Subcutaneous adipose tissue (tissue), 4 donors: ENCODE measurements around the gene ATP8A2. TPM values are rescaled to one million over a fixed set of nuclear protein-coding genes. Genes with fewer than 3 reads are reported as not detected.

Source experiments
- CTCF ChIP-seq: fragments of 450-650 bp; IDR thresholded peaks from one replicate; pipeline ENCODE4 v1.5.1; 2016; ENCODE audit warnings: low read depth, mild to moderate bottlenecking, control low read depth, antibody characterized with exemption, moderate library complexity
- total RNA-seq, 4 donors: library from RNA; depleted of rRNA; stranded (reverse); fragments of >200 nt; gene quantifications; one replicate each; pipeline ENCODE4 v1.1.0, GENCODE V29; 2016

ATP8A2 gene
- total RNA-seq, 4 donors from 2014 or later: under 0.01 to 0.17 TPM; not detected in 2

- TF ChIP-seq CTCF: no peak
Measured at GRCh38 chr13:25908366-25908765, 536.6 kb downstream of the ATP8A2 start.

GRCh38 chr13:25910243-25910642, 538.5 kb downstream of the ATP8A2 start:
- no peak for TF ChIP-seq CTCF

DNA sequence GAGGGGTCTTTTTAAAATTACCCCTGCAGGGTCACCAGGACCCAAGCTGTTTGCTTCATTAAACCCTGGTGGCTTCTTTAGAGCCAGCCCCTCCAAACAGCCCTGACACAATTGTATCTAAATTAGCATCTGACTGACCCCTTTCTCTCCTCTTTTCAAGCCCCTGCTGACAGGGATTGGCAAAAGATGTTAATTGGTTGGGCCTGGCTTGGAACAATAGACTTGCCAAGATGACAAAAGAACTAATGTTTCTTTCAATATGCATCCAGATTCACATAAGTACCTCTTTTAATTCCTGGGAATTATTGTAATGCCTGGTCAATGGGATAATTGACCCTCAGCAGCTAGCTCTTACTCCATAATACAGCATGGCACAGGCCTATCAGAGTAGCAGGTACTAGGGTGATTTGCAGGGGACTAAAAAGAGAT, 539.2 kb downstream of the ATP8A2 start:
- no peak for TF ChIP-seq CTCF

DNA sequence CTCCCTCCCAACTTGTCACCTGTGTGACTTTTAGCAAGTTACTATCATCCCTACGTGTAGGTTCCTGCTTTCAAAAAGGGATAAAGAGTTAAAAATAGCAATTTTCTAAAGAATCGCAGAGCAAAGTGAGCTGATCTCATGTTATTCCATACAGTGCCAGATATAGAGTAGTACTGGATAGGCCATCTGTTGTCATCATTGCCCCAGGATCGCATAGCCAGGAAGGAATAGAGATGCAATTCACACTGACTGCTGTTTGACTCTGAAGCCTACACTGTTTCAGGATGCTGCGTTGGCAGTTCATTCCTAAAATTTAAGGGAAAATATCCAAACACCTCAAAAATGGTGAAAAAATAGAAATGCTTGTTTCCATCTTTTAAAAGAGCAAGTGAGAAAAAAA, 541.2 kb downstream of the ATP8A2 start:
- TF ChIP-seq CTCF: no peak

- no peak for TF ChIP-seq CTCF
Measured at GRCh38 chr13:25915840-25916518, 544.2 kb downstream of the ATP8A2 start.

DNA sequence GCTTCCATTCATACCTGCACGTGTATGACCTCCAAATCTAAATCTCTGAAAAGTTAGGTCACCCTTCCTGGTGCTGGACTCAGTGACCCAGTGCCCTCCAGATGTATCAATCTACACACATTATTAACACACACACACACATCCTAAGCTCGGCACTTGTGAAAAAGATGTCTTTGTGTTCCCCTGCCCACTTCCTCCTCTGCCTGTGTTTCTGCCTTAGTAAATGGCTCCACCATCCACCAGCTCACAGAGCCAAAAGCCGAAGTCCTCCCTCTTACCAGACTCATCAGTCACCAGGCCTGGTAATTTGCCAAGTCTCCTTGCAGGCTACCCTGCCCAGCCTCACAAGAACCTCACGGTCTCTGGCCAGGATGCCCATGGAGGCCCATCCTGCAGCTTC, 548.5 kb downstream of the ATP8A2 start:
- no peak for TF ChIP-seq CTCF

DNA sequence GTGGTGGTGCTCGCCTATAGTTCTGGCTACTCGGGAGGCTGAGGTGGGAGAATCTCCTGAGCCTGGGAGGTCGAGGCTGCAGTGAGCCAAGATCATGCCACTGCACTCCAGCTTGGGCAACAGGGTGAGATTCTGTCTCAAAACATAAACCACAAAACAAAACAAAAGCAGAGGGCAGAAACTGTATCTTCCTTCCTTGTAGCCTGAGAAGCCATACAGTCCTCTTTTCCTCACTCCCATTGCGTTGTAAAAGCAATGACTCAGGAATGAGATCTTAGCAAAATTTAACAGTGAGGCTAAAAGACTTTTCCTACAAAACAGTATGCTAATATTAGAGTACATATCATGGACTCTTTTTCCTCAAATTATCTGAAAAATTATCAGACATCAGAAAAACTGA, 549.2 kb downstream of the ATP8A2 start:
- TF ChIP-seq CTCF: no peak
